Neuronal stem cell (in vitro differentiated cells): Measurements from ENCODE around the gene ETV6.

Experiments used
- DNase-seq: peaks from one replicate; pipeline ENCODE4 v3.0.0-alpha.2; 2013; ENCODE audit warnings: low spot score
- H2AFZ ChIP-seq: one replicate; pipeline ENCODE4 v1.6.1; 2013; ENCODE audit warnings: mild to moderate bottlenecking, low read length, inconsistent platforms
- H2AK5ac ChIP-seq: 2 replicates; pipeline ENCODE4 v1.6.1; 2013; ENCODE audit warnings: low read depth, mild to moderate bottlenecking, inconsistent platforms, low read length, moderate library complexity, mixed read lengths
- H2BK120ac ChIP-seq: 2 replicates; pipeline ENCODE4 v1.6.1; 2013; ENCODE audit warnings: low read depth, mild to moderate bottlenecking, inconsistent platforms, low read length, moderate library complexity, mixed read lengths
- H2BK12ac ChIP-seq: one replicate; pipeline ENCODE4 v1.6.1; 2013; ENCODE audit warnings: low read length, inconsistent platforms
- H2BK15ac ChIP-seq: 2 replicates; pipeline ENCODE4 v1.6.1; 2013; ENCODE audit warnings: mild to moderate bottlenecking, low read length, inconsistent platforms, mixed read lengths
- H2BK5ac ChIP-seq: one replicate; pipeline ENCODE4 v1.6.1; 2013; ENCODE audit warnings: inconsistent platforms, mild to moderate bottlenecking, low read length, moderate library complexity
- H3K14ac ChIP-seq: one replicate; pipeline ENCODE4 v1.6.1; 2013; ENCODE audit warnings: low read length, inconsistent platforms
- H3K18ac ChIP-seq: 2 replicates; pipeline ENCODE4 v1.6.1; 2013; ENCODE audit warnings: low read length, inconsistent platforms
- H3K23ac ChIP-seq: 2 replicates; pipeline ENCODE4 v1.6.1; 2013; ENCODE audit warnings: low read depth, mild to moderate bottlenecking, mixed read lengths, low read length, inconsistent platforms; ENCODE audit not compliant: poor library complexity
- H3K27ac ChIP-seq: replicated peaks from 3 replicates; pipeline ENCODE4 v1.5.1; 2013; ENCODE audit warnings: low read length, inconsistent platforms
- H3K27me3 ChIP-seq, 3 experiments: 2 replicates each; pipeline ENCODE4 v1.6.1; 2013; ENCODE audit warnings: low read length in 3 of 3, mild to moderate bottlenecking in 2 of 3, inconsistent platforms in 1 of 3, low read depth in 1 of 3, mixed read lengths in 1 of 3, moderate library complexity in 1 of 3; ENCODE audit not compliant: control insufficient read depth in 3 of 3, insufficient read depth in 3 of 3
- H3K36me3 ChIP-seq, 2 donors: replicated peaks in 1 of 2; 2 replicates each; pipeline ENCODE4 v1.6.1; 2013; ENCODE audit warnings: low read length in 2 of 2; ENCODE audit not compliant: control insufficient read depth in 2 of 2, insufficient read depth in 2 of 2
- H3K4ac ChIP-seq: 2 replicates; pipeline ENCODE4 v1.6.1; 2013; ENCODE audit warnings: inconsistent platforms, mild to moderate bottlenecking, low read length, moderate library complexity
- H3K4me1 ChIP-seq, 2 donors: 1 replicate in 1 of 2; 2 replicates in 1 of 2; pipeline ENCODE4 v1.6.1; 2013; ENCODE audit warnings: low read length in 2 of 2, low read depth in 1 of 2; ENCODE audit not compliant: control insufficient read depth in 2 of 2, insufficient read depth in 1 of 2
- H3K4me2 ChIP-seq: one replicate; pipeline ENCODE4 v1.6.1; 2013; ENCODE audit warnings: mild to moderate bottlenecking, low read length, inconsistent platforms; ENCODE audit not compliant: insufficient read depth, poor library complexity, severe bottlenecking
- H3K4me3 ChIP-seq, 2 donors: 2 replicates each; pipeline ENCODE4 v1.5.1; 2013; ENCODE audit warnings: low read length in 2 of 2, mild to moderate bottlenecking in 2 of 2, inconsistent platforms in 1 of 2, moderate library complexity in 1 of 2
- H3K79me1 ChIP-seq: one replicate; pipeline ENCODE4 v1.6.1; 2013; ENCODE audit warnings: low read depth, mild to moderate bottlenecking, inconsistent platforms, low read length, moderate library complexity
- H3K9ac ChIP-seq: one replicate; pipeline ENCODE4 v1.6.1; 2013; ENCODE audit warnings: mild to moderate bottlenecking, low read depth, low read length, inconsistent platforms; ENCODE audit not compliant: poor library complexity
- H3K9me3 ChIP-seq, 2 donors: replicated peaks in 1 of 2; 2 replicates each; pipeline versions ENCODE3 to v1.6.1; 2013; ENCODE audit warnings: low read length in 2 of 2, mild to moderate bottlenecking in 2 of 2, inconsistent platforms in 1 of 2, low read depth in 1 of 2, mixed read lengths in 1 of 2, moderate library complexity in 1 of 2; ENCODE audit not compliant: control insufficient read depth in 2 of 2, insufficient read depth in 1 of 2
- H4K8ac ChIP-seq: one replicate; pipeline ENCODE4 v1.6.1; 2013; ENCODE audit warnings: low read depth, mild to moderate bottlenecking, inconsistent platforms, low read length, moderate library complexity
- H4K91ac ChIP-seq: one replicate; pipeline ENCODE4 v1.6.1; 2013; ENCODE audit warnings: low read length, low read depth, mild to moderate bottlenecking, inconsistent platforms; ENCODE audit not compliant: poor library complexity
- WGBS, 2 donors: extraction: QIAGEN DNeasy Blood & Tissue Kit; methylation state at CpG; one replicate each; pipeline ENCODE4 v1.1.7; 2013; ENCODE audit warnings: missing lambda C conversion rate in 2 of 2, mixed read lengths in 1 of 2; ENCODE audit not compliant: insufficient read length in 2 of 2, insufficient replicate concordance in 1 of 2; ENCODE audit errors: extremely low coverage in 2 of 2; 5-methylcytosine and 5-hydroxymethylcytosine counted together

The ETV6 gene

DNA sequence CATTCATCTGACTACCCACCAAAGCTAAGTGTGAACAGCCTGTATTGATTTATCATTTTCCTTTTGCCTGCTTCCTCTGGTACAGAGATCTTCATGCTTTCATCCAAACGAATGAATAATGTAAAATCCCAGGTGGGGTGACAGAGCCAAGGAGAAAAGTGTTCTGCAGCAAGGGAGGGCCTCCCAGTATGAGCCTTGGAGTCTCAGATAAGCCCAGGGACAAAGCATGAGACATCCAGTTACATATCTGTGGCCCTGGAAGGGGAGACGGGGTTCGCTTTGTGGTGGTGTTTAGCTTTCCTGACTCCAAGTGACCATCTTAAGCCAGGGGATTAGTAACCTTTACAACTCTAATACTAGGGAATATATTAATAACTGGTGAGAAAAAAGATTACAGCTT is 177.1 kb downstream of the ETV6 start:
- Histone ChIP-seq H2BK120ac (no peak overlapping the region), H2BK15ac (no peak overlapping the region), H3K79me1 (no peaks in the 10 kb centered on the region), H3K9ac (no peak overlapping the region), H2AK5ac (no peak overlapping the region), H3K9me3 (no peaks in the 10 kb centered on the region), H3K36me3 (no peaks in the 10 kb centered on the region), H3K4me3 (no peak overlapping the region), H4K91ac (no peak overlapping the region), H3K4me2 (no peak overlapping the region), H2BK5ac (no peak overlapping the region), H3K27ac (peak overlapping the region; percentile 33), H3K14ac (no peak overlapping the region), H3K23ac (no peak overlapping the region), H4K8ac (no peak overlapping the region), H3K4ac (no peak overlapping the region), H2AFZ (no peak overlapping the region), H2BK12ac (no peak overlapping the region), H3K27me3 (no peaks in the 10 kb centered on the region), H3K18ac (no peak overlapping the region), H3K4me1 (peaks cover 33 to 51% of the 10 kb centered on the region in 2 donors)
- no peak for DNase-seq
- WGBS, 2 donors: no CpG with 5 or more reads among the region's 3 CpGs

DNA sequence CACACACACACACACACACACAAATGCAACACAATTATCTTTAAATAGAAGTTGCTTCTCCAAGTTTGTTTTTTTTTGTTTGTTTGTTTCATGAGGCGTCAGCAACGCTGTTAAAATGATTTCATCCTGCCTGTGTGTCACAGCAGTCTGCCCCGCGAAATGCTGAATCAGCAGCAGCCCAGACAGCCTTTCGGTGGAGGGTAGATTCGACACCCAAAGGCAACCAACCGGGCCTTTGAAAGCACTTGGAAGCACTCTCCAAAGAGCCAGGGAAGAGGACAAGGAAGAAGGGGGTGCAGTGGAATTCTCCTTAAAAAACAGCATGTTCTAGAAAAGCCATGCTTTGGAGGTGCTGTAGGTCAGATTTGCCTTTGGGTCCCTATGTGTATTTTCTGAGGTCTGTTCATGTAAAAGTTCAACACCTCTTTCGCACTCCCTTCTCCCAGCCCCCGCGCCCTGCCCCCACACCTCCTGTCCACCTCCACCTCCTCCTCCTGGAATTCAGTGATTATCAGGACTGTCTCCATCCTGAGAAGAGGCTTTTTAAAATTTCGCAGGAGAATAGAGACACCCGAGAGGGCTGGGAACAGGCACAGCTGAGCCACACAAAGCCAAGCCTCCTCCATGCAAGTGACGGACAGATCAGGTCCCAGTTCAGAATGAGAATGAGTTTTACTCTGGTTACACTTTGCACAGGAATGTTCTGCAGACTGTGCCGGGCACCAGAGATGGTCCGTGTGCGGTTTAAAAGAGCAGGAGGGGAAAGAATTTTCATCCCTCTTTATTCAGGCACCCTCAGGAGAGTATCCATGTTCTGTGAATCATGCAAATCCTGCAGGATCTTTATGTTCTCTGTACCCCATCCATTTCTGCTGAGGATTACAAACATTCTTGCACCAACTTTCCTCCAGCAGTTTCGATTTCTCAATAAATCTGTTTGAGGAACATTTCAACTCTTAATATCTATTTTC is 177.9 kb downstream of the ETV6 start:
- Histone ChIP-seq H3K4ac (no peak overlapping the region), H3K27ac (peak overlapping the region; percentile 85), H2AFZ (peak overlapping the region; percentile 66), H3K4me1 (peaks cover 31 to 44% of the 10 kb centered on the region in 2 donors), H4K8ac (no peak overlapping the region), H3K4me2 (peak overlapping the region; percentile 39), H3K23ac (no peak overlapping the region), H2BK15ac (no peak overlapping the region), H3K4me3 (peak overlapping the region in 1 of 2 donors; percentile 11), H3K79me1 (no peaks in the 10 kb centered on the region), H3K14ac (no peak overlapping the region), H2AK5ac (no peak overlapping the region), H2BK120ac (no peak overlapping the region), H2BK12ac (peak overlapping the region; percentile 14), H3K36me3 (no peaks in the 10 kb centered on the region), H3K18ac (peak overlapping the region; percentile 20), H3K9me3 (no peaks in the 10 kb centered on the region), H2BK5ac (no peak overlapping the region), H4K91ac (no peak overlapping the region), H3K27me3 (no peaks in the 10 kb centered on the region), H3K9ac (no peak overlapping the region)
- no CpG with 5 or more reads among the region's 17 CpGs for WGBS, 2 donors
- DNase-seq: peak; percentile 52

DNA sequence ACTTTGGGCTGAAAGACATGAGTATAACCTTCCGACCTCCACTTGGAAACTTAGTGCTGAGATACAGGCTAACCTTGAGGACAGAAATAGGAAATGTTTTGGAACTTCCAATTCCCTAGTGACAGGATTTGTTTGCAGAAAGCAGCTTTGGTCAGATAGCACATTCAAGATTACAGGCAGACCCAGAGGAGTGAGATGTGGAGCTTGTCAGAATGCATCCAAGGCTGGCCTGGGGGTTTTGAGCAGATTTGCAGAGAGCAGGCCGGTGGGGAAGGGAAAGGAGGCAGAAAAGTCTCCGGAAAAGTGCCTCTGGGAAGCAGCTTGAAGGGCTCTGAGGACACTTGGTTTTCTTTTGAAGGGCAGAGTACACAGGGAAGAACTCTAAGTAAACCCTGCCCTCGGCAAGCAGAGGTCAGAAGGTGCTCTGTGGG is 180.3 kb downstream of the ETV6 start:
- peaks cover 24 to 31% of the 10 kb centered on the region in 2 donors for H3K4me1 ChIP-seq
- H3K27me3 ChIP-seq: no peaks in the 10 kb centered on the region
- no peak overlapping the region for H3K4me3 ChIP-seq
- no peak overlapping the region for H2BK120ac ChIP-seq
- H3K4ac ChIP-seq: no peak overlapping the region
- H4K91ac ChIP-seq: no peak overlapping the region
- no peaks in the 10 kb centered on the region for H3K36me3 ChIP-seq
- H2BK5ac ChIP-seq: no peak overlapping the region
- WGBS, 2 donors: no CpG with 5 or more reads among the region's 4 CpGs
- H3K27ac ChIP-seq: no peak overlapping the region
- no peak overlapping the region for H2BK12ac ChIP-seq
- H2BK15ac ChIP-seq: no peak overlapping the region
- no peak overlapping the region for H3K4me2 ChIP-seq
- H3K79me1 ChIP-seq: no peaks in the 10 kb centered on the region
- H3K9me3 ChIP-seq: no peaks in the 10 kb centered on the region
- no peak overlapping the region for H4K8ac ChIP-seq
- no peak overlapping the region for H3K23ac ChIP-seq
- no peak overlapping the region for H3K9ac ChIP-seq
- H2AK5ac ChIP-seq: no peak overlapping the region
- no peak overlapping the region for H3K14ac ChIP-seq
- H2AFZ ChIP-seq: no peak overlapping the region
- H3K18ac ChIP-seq: no peak overlapping the region
- DNase-seq: no peak

DNA sequence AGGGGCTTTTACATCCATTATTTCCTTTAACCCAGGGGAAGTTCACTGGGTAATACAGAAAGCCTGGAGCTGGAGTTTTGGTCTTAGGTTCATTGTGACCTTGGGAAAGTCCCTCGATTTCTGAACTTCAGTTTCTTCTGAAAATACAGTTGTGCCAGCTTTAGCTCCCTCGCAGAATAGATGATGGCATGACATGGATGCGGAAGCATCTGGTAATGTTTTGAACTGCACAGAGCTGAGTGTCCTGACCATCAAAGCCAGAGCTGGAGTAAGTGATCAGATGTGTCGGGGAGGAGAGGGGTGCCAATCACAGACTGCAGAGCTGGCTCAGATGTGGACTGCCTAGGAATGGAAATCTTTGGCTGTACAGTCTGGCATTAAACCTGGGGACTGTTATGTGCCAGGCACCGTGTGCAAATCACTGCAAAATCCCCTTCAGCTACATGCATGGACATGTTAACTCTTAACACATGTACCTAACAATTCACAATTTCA is 180.9 kb downstream of the ETV6 start:
- Histone ChIP-seq H4K8ac (no peak overlapping the region), H2AK5ac (no peak overlapping the region), H3K4me2 (no peak overlapping the region), H2AFZ (no peak overlapping the region), H2BK120ac (no peak overlapping the region), H3K14ac (no peak overlapping the region), H4K91ac (no peak overlapping the region), H3K36me3 (no peaks in the 10 kb centered on the region), H3K9me3 (no peaks in the 10 kb centered on the region), H3K9ac (no peak overlapping the region), H3K79me1 (no peaks in the 10 kb centered on the region), H3K23ac (no peak overlapping the region), H3K27me3 (no peaks in the 10 kb centered on the region), H3K18ac (peak overlapping the region; percentile 23), H3K4ac (no peak overlapping the region), H3K27ac (no peak overlapping the region), H2BK15ac (no peak overlapping the region), H2BK12ac (no peak overlapping the region), H2BK5ac (no peak overlapping the region), H3K4me1 (peaks cover 24 to 29% of the 10 kb centered on the region in 2 donors), H3K4me3 (no peak overlapping the region)
- no CpG with 5 or more reads among the region's 5 CpGs for WGBS, 2 donors
- DNase-seq: no peak
